Endothelial cell of umbilical vein (primary cell): Measurements from ENCODE around the gene NEDD1. TPM values are rescaled to one million over a fixed set of nuclear protein-coding genes. Genes with fewer than 3 reads are reported as not detected.

Experiments used
- BruUV-seq: library from RNA; stranded (reverse); fragments of 400-500 nt; replicated peaks from 2 replicates; lab custom pipeline; 2021; lab: Mats Ljungman, UMichigan
- CTCF ChIA-PET: fragments of 300-600, 350-600 bp; sonication (Branson Sonifier 250); formaldehyde crosslinking; loops from one replicate; lab custom pipeline; 2021; ENCODE audit warnings: antibody characterized with exemption, inconsistent platforms; lab: Charles Lee
- POLR2A ChIA-PET: fragments of 300-600, 350-600 bp; sonication (Branson Sonifier 250); formaldehyde crosslinking; loops from one replicate; lab custom pipeline; 2021; ENCODE audit warnings: antibody characterized with exemption, inconsistent platforms; lab: Charles Lee
- DNase-seq: peaks from one replicate; pipeline ENCODE4 v3.0.0-alpha.2; 2011; ENCODE audit warnings: low read depth, low spot score
- FAIRE-seq: peaks from 2 replicates; lab custom pipeline; 2011; peaks lifted over from hg19 to GRCh38; lab: Jason Lieb, UNC
- H2AFZ ChIP-seq: 2 replicates; pipeline ENCODE4 v1.6.0; 2012; ENCODE audit warnings: low read depth, low read length, control low read depth, inconsistent platforms
- H3K27ac ChIP-seq: 2 replicates; pipeline ENCODE4 v1.5.1; 2011; ENCODE audit warnings: low read depth, mild to moderate bottlenecking, control low read depth, low read length, moderate library complexity; ENCODE audit not compliant: insufficient read depth
- H3K27me3 ChIP-seq, 2 experiments: 2 replicates each; pipeline versions ENCODE4 v1.6.0 to v1.6.1; 2011; ENCODE audit warnings: low read length in 2 of 2, mixed read lengths in 1 of 2; ENCODE audit not compliant: control insufficient read depth in 2 of 2, insufficient read depth in 2 of 2
- H3K36me3 ChIP-seq, 2 experiments: 2 replicates in 1 of 2; 3 replicates in 1 of 2; pipeline ENCODE4 v1.5.1; 2011; ENCODE audit warnings: low read length in 2 of 2, mild to moderate bottlenecking in 1 of 2, moderate library complexity in 1 of 2; ENCODE audit not compliant: control insufficient read depth in 2 of 2, insufficient read depth in 2 of 2; ENCODE audit errors: extremely low read depth in 1 of 2
- H3K4me1 ChIP-seq: 3 replicates; pipeline ENCODE4 v1.5.1; 2011; ENCODE audit warnings: mild to moderate bottlenecking, low read length; ENCODE audit not compliant: control insufficient read depth, insufficient read depth; ENCODE audit errors: extremely low read depth
- H3K4me2 ChIP-seq: 2 replicates; pipeline ENCODE4 v1.6.1; 2011; ENCODE audit warnings: low read length, control low read depth, mixed read lengths; ENCODE audit not compliant: insufficient read depth
- H3K4me3 ChIP-seq, 3 experiments: fragments of 200-600 bp in 1 of 3; sonication (generic), shearing (Covaris generic) in 1 of 3; replicated peaks in 1 of 3; 2 replicates each; pipeline ENCODE4 v1.5.1; 2011 to 2016; ENCODE audit warnings: control low read depth in 3 of 3, low read length in 3 of 3, mild to moderate bottlenecking in 2 of 3, inconsistent platforms in 1 of 3, low read depth in 1 of 3, moderate library complexity in 1 of 3; ENCODE audit not compliant: insufficient read depth in 1 of 3
- H3K79me2 ChIP-seq: 2 replicates; pipeline ENCODE4 v1.6.0; 2012; ENCODE audit warnings: low read length, inconsistent platforms; ENCODE audit not compliant: control insufficient read depth, insufficient read depth
- H3K9ac ChIP-seq: replicated peaks from 2 replicates; pipeline ENCODE3; 2011; ENCODE audit warnings: low read length, control low read depth; ENCODE audit not compliant: insufficient read depth; ENCODE audit errors: extremely low read depth
- H3K9me1 ChIP-seq: replicated peaks from 3 replicates; pipeline ENCODE4 v1.6.0; 2011; ENCODE audit warnings: mild to moderate bottlenecking, low read length; ENCODE audit not compliant: control insufficient read depth, insufficient read depth; ENCODE audit errors: extremely low read depth
- H3K9me3 ChIP-seq: replicated peaks from 2 replicates; pipeline ENCODE4 v1.5.1; 2012; ENCODE audit warnings: low read length, inconsistent platforms; ENCODE audit not compliant: control insufficient read depth, insufficient read depth
- H4K20me1 ChIP-seq: replicated peaks from 2 replicates; pipeline ENCODE3; 2011; ENCODE audit warnings: mild to moderate bottlenecking, low read length; ENCODE audit not compliant: control insufficient read depth, insufficient read depth; ENCODE audit errors: extremely low read depth
- EZH2 ChIP-seq: IDR thresholded peaks from 2 replicates; pipeline ENCODE4 v1.6.1; 2012; ENCODE audit warnings: borderline replicate concordance, low read depth, mild to moderate bottlenecking, moderate library complexity, low read length, inconsistent platforms; ENCODE audit not compliant: severe bottlenecking
- FOS ChIP-seq: IDR thresholded peaks from 2 replicates; pipeline ENCODE4 v1.6.1; 2011; ENCODE audit warnings: mild to moderate bottlenecking, low read length, moderate library complexity, borderline replicate concordance; ENCODE audit not compliant: insufficient read depth
- GATA2 ChIP-seq: IDR thresholded peaks from 2 replicates; pipeline ENCODE4 v1.7.0; 2011; ENCODE audit warnings: low read depth, mild to moderate bottlenecking, moderate library complexity, mixed read lengths, low read length; ENCODE audit not compliant: insufficient read length, insufficient read depth
- JUN ChIP-seq: IDR thresholded peaks from 2 replicates; pipeline ENCODE4 v1.6.1; 2011; ENCODE audit warnings: borderline replicate concordance, low read depth; ENCODE audit not compliant: insufficient read length, insufficient read depth
- MYC ChIP-seq: IDR thresholded peaks from one replicate; pipeline ENCODE4 v1.6.1; 2011; ENCODE audit warnings: mild to moderate bottlenecking, low read depth, low read length
- POLR2A ChIP-seq: IDR thresholded peaks from 2 replicates; pipeline ENCODE4 v1.6.1; 2012; ENCODE audit warnings: low read depth, mild to moderate bottlenecking, control low read depth, low read length
- POLR2AphosphoS5 ChIP-seq: IDR thresholded peaks from 2 replicates; pipeline ENCODE4 v1.6.1; 2012; ENCODE audit warnings: low read depth, mild to moderate bottlenecking, control low read depth, low read length, moderate library complexity; ENCODE audit not compliant: insufficient read depth
- dilution Hi-C: fragments of 300-500 bp; cut with MboI; formaldehyde crosslinking; loops from one replicate; pipeline ENCODE4 v1.15.0; 2019; ENCODE audit warnings: low sequenced_read_pairs; ENCODE audit not compliant: extremely low pct_ligation_motif_present
- intact Hi-C: fragments of 100-400 bp; cut with micrococcal nuclease; formaldehyde crosslinking; loops from one replicate; pipeline ENCODE4 v1.10.0; 2022
- polyA plus RNA-seq, 4 experiments: library from polyadenylated mRNA; depleted of rRNA in 3 of 4; stranded (reverse) in 3 of 4; unstranded in 1 of 4; fragments of >200 nt; gene quantifications; 2 replicates each; pipeline versions ENCODE4 v1.2.1 to v1.2.3, GENCODE V29; 2011 to 2012; ENCODE audit warnings: missing spikeins in 1 of 4
- total RNA-seq: library from RNA; stranded (reverse); gene quantifications from 2 replicates; pipeline ENCODE4 v1.2.3, GENCODE V29; 2021
- TF ChIP-seq, protein P1 (sequence below), 2 donors: IDR thresholded peaks; 1 replicate in 1 of 2; 2 replicates in 1 of 2; pipeline ENCODE4 v1.5.1; 2011; ENCODE audit warnings: low read length in 2 of 2, mild to moderate bottlenecking in 2 of 2, moderate library complexity in 2 of 2, control low read depth in 1 of 2, inconsistent platforms in 1 of 2, low read depth in 1 of 2; ENCODE audit not compliant: insufficient read depth in 1 of 2; ENCODE audit errors: extremely low read depth in 1 of 2
- TF ChIP-seq, protein P2 (sequence below): IDR thresholded peaks from 2 replicates; pipeline ENCODE4 v1.6.1; 2011; ENCODE audit not compliant: insufficient read depth, insufficient read length

Gene NEDD1
- total and polyA plus RNA-seq, 2 donors (not counting 3 experiments of a cell fraction or from before 2014, with no cell fraction given): 9.8 to 25.4 TPM

GRCh38 chr12:96908423-96908675, 1.3 kb downstream of the NEDD1 start:
- Histone ChIP-seq H3K9me3 (no peaks in the 10 kb centered on the region), H3K9me1 (no peaks in the 10 kb centered on the region), H3K4me3 (peak overlapping the region in 1 of 3 experiments; percentile 92), H3K36me3 (no peaks in the 10 kb centered on the region), H3K4me1 (peaks cover 19% of the 10 kb centered on the region), H3K27me3 (no peaks in the 10 kb centered on the region), H4K20me1 (no peaks in the 10 kb centered on the region), H3K4me2 (peak overlapping the region; percentile 85), H3K27ac (no peak overlapping the region), H2AFZ (no peak overlapping the region), H3K9ac (no peak overlapping the region), H3K79me2 (peaks cover 37% of the 10 kb centered on the region)
- dilution Hi-C loops (no loop called here), intact Hi-C loops (loop anchor here (1.0 kb wide), 1 partner anchor 330 kb away; no protein-coding TSS in a partner anchor)
- ChIA-PET CTCF (interaction anchor here (1.5 kb wide), 1 partner anchor 9 kb away, joined by 6 read pairs; no protein-coding TSS in a partner anchor), POLR2A (no interaction called here)
- DNase-seq (no peak), FAIRE-seq (no peak)
- BruUV-seq: no TSS peak
- TF ChIP-seq, protein P1, sequence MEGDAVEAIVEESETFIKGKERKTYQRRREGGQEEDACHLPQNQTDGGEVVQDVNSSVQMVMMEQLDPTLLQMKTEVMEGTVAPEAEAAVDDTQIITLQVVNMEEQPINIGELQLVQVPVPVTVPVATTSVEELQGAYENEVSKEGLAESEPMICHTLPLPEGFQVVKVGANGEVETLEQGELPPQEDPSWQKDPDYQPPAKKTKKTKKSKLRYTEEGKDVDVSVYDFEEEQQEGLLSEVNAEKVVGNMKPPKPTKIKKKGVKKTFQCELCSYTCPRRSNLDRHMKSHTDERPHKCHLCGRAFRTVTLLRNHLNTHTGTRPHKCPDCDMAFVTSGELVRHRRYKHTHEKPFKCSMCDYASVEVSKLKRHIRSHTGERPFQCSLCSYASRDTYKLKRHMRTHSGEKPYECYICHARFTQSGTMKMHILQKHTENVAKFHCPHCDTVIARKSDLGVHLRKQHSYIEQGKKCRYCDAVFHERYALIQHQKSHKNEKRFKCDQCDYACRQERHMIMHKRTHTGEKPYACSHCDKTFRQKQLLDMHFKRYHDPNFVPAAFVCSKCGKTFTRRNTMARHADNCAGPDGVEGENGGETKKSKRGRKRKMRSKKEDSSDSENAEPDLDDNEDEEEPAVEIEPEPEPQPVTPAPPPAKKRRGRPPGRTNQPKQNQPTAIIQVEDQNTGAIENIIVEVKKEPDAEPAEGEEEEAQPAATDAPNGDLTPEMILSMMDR (IDR thresholded peaks at IDR 0.05; ENCODE audit: extremely low read depth in 1 of 2, insufficient read depth in 1 of 2, low read depth in 1 of 2, low read length in 2 of 2): no peak
- no peak for TF ChIP-seq FOS
- no peak for TF ChIP-seq MYC
- no peak for TF ChIP-seq EZH2
- no peak for TF ChIP-seq JUN
- no peak for TF ChIP-seq POLR2A
- TF ChIP-seq POLR2AphosphoS5: no peak
- TF ChIP-seq GATA2: no peak
- TF ChIP-seq, protein P2, sequence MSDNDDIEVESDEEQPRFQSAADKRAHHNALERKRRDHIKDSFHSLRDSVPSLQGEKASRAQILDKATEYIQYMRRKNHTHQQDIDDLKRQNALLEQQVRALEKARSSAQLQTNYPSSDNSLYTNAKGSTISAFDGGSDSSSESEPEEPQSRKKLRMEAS: no peak
